ENCODE measurements around the gene COL27A1. TPM values are rescaled to one million over a fixed set of nuclear protein-coding genes. Genes with fewer than 3 reads are reported as not detected.

COL27A1 gene
- total RNA-seq, 2 experiments from 2014 or later: 7.0 to 10.6 TPM

DNA sequence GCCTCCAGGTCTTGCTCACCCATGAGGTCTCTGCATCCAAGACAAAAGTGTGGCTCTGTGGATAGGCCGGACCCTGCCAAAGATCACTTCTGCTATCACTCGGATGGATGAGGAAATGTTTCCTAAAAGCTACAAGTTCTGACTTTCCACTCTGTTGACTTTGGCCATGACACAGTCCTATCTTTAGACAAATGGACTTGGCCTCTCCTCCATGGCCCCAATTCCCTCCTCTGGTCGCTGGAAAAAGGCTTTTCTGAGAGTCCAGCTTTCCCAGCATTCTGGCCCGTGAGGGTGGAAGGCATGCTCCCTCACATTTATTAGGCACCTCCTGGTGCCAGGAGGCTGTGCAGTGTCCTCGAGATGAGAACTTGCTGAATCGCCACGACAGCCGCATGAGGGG, 83.1 kb downstream of the COL27A1 start:
- no peak overlapping the region for H3K27ac Mint-ChIP-seq
- H3K4me1 Mint-ChIP-seq (ENCODE audit: low read depth): peaks cover 2% of the 10 kb centered on the region
- H3K36me3 Mint-ChIP-seq (ENCODE audit: low read depth): no peaks in the 10 kb centered on the region
- intact Hi-C loops (cut with micrococcal nuclease): no loop called here
- no peak for DNase-seq
- H3K27me3 Mint-ChIP-seq (ENCODE audit: low read depth): no peaks in the 10 kb centered on the region
- H3K9me3 Mint-ChIP-seq: no peaks in the 10 kb centered on the region
- H3K4me3 Mint-ChIP-seq: no peak overlapping the region
- CTCF ChIA-PET: no interaction called here

DNA sequence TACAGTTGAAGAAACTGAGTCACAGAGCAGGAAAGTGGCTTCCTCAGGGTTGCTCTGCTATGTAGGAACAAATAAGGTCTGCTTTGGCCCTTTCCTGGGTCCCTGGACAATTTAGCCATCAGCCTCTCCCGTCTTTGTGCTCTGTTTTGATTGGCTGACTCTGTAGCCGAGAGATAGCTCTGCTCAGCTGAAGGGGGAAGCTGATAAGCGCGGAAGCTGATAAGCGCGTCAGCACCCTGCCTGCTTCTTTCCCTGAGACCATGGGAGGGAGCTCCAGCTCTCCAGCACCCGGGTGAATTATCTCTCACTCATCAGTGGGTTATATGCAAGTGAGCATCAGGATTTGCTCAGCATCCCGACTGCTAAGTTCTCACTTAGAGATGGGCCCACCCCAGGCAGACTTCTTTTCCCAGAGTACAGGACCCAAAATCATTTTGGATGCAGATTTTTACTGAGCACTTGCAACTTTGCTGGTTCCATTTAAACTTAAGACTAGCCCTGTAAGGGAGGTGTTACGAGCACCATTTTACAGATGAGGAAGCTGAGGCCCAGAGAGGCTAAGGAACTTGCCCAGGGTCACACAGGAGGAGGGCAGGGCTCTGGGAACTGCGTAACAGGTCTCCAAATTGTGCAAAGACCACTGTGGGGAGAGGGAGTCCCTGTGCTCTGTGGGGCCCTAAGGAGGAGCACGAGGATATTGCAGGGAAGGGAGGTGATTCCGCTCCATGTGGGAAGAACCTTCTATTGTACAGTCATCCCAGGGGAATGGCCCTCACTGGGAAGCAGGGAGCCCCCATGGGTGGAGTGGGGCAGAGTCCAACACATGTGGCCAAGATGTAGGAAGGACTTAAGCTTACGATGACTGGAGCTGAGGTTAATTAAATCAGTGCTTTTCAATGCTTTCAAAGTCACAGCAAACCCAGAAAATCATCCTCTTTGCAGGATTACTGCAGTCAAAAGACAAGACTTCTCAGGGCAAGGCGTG, 83.8 kb downstream of the COL27A1 start:
- H3K4me1 Mint-ChIP-seq (ENCODE audit: low read depth): peaks cover 2% of the 10 kb centered on the region
- H3K27me3 Mint-ChIP-seq (ENCODE audit: low read depth): no peaks in the 10 kb centered on the region
- intact Hi-C loops (cut with micrococcal nuclease): no loop called here
- H3K9me3 Mint-ChIP-seq: no peaks in the 10 kb centered on the region
- peak; percentile 9 for DNase-seq
- no peak overlapping the region for H3K4me3 Mint-ChIP-seq
- no peak overlapping the region for H3K27ac Mint-ChIP-seq
- no peaks in the 10 kb centered on the region for H3K36me3 Mint-ChIP-seq (ENCODE audit: low read depth)
- CTCF ChIA-PET: no interaction called here

DNA sequence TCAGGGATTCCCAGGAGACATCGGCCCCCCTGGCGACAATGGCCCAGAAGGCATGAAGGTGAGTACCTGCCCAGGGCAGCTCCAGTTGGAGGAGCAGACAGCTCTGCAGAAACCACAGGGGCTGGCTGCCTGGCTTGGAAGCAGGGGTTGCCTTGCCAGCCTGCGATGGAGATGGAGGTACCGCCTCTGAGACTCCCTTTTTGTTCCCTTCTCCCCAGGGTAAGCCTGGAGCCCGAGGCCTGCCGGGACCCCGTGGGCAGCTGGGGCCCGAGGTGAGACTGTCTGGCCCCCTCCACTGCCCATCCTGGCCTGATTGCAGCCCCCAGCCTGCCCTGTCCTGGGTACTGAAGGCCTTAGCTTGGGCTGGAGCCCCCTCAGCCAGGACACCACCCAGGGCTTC, 84.9 kb downstream of the COL27A1 start:
- intact Hi-C loops (cut with micrococcal nuclease): no loop called here
- DNase-seq: no peak
- CTCF ChIA-PET: no interaction called here
- Mint-ChIP-seq H3K27ac (no peak overlapping the region), H3K9me3 (no peaks in the 10 kb centered on the region), H3K4me3 (no peak overlapping the region), H3K4me1 (ENCODE audit: low read depth) (no peaks in the 10 kb centered on the region), H3K27me3 (ENCODE audit: low read depth) (no peaks in the 10 kb centered on the region), H3K36me3 (ENCODE audit: low read depth) (no peaks in the 10 kb centered on the region)

DNA sequence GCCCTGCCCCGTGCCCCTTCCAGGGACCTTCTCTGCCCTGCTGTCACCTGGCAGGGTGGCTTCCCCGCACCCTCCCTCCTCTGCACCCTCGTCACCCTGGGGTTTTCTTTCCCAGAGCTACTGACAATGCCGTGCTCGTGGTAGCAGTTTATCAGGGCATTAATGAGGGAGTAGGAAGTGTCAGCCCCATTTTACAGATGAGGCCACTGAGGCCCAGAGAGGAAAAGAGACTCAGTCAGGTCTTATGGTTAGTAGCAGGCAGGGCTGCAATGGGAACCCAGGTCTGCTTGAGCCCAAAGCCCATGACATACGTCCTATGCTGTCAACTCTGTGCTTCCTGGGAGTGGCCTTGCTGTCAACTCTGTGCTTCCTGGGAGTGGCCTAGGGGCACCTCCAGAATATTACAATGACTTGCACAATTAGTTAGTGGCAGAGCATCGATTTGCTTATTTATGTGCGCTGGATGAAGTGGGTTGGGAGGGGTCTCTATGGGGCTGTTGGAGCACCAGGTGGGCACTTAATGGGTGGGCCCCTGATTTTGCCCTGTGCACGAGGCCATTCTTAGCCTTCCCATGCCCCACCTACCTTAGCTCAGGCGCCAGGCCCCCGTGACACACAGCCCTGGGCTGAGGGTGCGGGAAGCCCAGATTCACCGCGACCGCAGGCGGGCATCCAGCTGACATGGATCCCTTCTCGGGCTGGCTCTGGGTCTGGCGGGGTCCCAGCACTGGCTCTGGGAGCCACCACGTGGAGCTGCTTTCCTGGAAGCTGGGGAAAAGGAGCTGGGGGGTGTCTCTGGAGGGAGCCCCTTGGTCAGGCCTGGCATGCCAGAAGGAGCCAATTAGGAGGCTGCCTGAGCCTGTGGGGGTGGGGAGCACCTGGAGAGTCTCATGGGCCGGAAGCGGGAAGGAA, 85.6 kb downstream of the COL27A1 start:
- H3K36me3 Mint-ChIP-seq (ENCODE audit: low read depth): no peaks in the 10 kb centered on the region
- no peak overlapping the region for H3K4me3 Mint-ChIP-seq
- no peaks in the 10 kb centered on the region for H3K4me1 Mint-ChIP-seq (ENCODE audit: low read depth)
- H3K9me3 Mint-ChIP-seq: no peaks in the 10 kb centered on the region
- intact Hi-C loops (cut with micrococcal nuclease): no loop called here
- CTCF ChIA-PET: interaction anchor here (0.6 kb wide), 1 partner anchor 158 kb away, joined by 3 read pairs; no protein-coding TSS in a partner anchor
- DNase-seq: no peak
- no peaks in the 10 kb centered on the region for H3K27me3 Mint-ChIP-seq (ENCODE audit: low read depth)
- no peak overlapping the region for H3K27ac Mint-ChIP-seq

DNA sequence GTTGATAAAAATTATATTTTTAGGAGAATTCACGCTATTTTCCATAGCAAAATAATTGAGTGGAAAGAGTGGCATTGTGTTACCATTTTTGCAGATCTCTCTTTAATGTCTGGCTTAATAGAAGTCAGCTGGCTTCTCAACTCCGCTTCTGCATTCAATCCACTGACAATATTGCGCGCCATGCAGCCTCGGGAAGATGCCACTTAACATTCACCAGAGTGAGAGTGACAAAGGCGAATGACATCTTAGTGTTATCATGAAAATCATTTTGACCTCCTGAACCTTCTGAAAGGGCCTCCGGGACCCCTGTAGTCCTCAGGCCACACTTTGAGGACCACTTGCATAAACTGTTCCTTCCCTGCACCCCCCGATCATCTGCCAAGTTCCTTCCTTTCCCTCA, 87.5 kb downstream of the COL27A1 start:
- Mint-ChIP-seq H3K27ac (no peak overlapping the region), H3K4me1 (ENCODE audit: low read depth) (no peaks in the 10 kb centered on the region), H3K4me3 (no peak overlapping the region), H3K27me3 (ENCODE audit: low read depth) (no peaks in the 10 kb centered on the region), H3K9me3 (no peaks in the 10 kb centered on the region), H3K36me3 (ENCODE audit: low read depth) (no peaks in the 10 kb centered on the region)
- CTCF ChIA-PET: interaction anchor here (1.3 kb wide), 1 partner anchor 88 kb away, joined by 3 read pairs; the partner anchor contains the start of gene COL27A1
- intact Hi-C loops (cut with micrococcal nuclease): no loop called here
- DNase-seq: no peak

DNA sequence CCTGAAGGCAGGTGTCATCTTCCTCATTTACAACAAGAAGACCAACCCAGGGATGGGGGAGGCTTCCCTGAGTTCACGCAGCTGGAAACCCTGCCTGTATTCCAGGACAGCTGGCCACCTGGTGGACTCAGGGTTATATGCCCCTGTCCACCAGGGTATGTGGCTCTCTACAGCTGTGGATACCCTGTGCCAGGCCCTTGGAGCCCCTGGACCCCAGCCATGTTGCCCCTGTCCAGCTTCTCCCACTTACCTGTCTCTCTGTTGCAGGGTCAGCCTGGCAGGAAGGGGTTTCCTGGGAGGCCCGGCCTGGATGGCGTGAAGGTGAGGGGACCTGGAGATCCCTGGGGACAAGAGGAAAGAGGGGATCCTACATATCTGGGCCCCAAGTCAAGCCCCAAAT, 87.9 kb downstream of the COL27A1 start:
- no peak for DNase-seq
- intact Hi-C loops (cut with micrococcal nuclease): no loop called here
- no peak overlapping the region for H3K27ac Mint-ChIP-seq

DNA sequence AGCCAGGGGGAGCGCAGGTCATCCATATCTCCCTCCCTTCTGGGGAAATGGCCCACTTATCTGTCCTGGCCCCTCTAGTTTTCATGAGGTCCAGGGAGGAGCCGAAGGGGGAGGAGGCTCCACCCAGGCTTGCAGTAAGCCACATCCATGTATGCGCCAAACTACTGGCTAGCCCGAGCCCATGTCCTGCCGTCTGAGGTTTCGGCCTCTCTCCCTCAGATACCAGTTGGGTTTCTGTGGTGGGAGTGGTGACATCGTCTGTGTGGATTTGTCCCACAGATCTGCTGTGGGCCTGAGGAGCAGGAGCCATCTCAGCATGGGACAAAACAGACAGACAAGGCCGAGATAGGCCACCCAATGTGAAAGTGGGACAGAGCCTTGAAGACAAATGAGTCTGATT, 89.2 kb downstream of the COL27A1 start:
- Mint-ChIP-seq H3K9me3 (no peaks in the 10 kb centered on the region), H3K27ac (no peak overlapping the region), H3K36me3 (ENCODE audit: low read depth) (no peaks in the 10 kb centered on the region), H3K4me1 (ENCODE audit: low read depth) (no peaks in the 10 kb centered on the region), H3K4me3 (no peak overlapping the region), H3K27me3 (ENCODE audit: low read depth) (no peaks in the 10 kb centered on the region)
- no peak for DNase-seq
- CTCF ChIA-PET: no interaction called here
- intact Hi-C loops (cut with micrococcal nuclease): no loop called here

More for the DNA sequence above, 87.9 kb downstream of the COL27A1 start:
- CTCF ChIA-PET: interaction anchor here (1.3 kb wide), 1 partner anchor 88 kb away, joined by 3 read pairs; the partner anchor contains the start of gene COL27A1
- Mint-ChIP-seq H3K27me3 (ENCODE audit: low read depth) (no peaks in the 10 kb centered on the region), H3K4me1 (ENCODE audit: low read depth) (no peaks in the 10 kb centered on the region), H3K36me3 (ENCODE audit: low read depth) (no peaks in the 10 kb centered on the region), H3K9me3 (no peaks in the 10 kb centered on the region), H3K4me3 (no peak overlapping the region)

DNA sequence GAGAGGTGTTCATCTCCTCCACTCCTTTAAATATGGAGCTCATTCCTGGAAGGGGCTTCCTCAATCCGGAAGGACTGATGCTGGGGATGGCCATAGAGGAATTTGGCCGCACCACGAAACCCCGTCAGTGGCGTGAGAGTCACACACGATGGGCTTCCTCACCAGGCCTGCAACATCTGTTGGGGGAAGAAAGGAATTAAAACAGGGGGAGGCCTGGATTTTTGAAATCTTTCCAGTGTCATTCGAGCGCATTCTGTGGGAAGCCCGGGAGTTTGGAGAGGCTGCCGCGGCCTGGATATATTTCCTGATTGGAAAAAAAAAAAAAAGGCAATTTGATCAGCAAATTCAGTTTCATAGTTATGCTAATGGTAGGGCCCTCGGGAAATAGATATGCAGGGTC, 91.2 kb downstream of the COL27A1 start:
- DNase-seq: no peak
- H3K9me3 Mint-ChIP-seq: no peaks in the 10 kb centered on the region
- CTCF ChIA-PET: interaction anchor here (1.2 kb wide), 1 partner anchor 164 kb away, joined by 4 read pairs; no protein-coding TSS in a partner anchor
- H3K27ac Mint-ChIP-seq: no peak overlapping the region
- no peak overlapping the region for H3K4me3 Mint-ChIP-seq
- intact Hi-C loops (cut with micrococcal nuclease): no loop called here
- H3K36me3 Mint-ChIP-seq (ENCODE audit: low read depth): no peaks in the 10 kb centered on the region
- no peaks in the 10 kb centered on the region for H3K27me3 Mint-ChIP-seq (ENCODE audit: low read depth)
- H3K4me1 Mint-ChIP-seq (ENCODE audit: low read depth): no peaks in the 10 kb centered on the region

DNA sequence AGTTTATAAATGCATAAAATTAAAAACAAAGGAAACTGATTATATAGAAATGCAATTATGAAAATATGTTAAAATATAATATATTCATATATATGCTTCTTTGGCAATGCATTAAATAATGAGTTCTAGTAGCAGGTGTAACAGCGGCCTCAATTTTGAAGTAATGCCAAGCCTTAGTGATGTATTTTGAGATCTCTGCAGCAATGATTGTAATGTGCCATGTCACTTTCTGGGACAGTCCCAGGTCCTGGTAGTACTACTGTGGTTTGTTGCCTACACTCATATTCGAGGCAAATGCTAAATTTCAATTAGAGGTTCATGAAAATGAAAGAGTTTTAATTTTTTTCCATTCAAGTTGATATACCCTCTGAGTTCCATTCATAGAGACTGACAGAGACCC, 91.7 kb downstream of the COL27A1 start:
- no peaks in the 10 kb centered on the region for H3K9me3 Mint-ChIP-seq
- intact Hi-C loops (cut with micrococcal nuclease): no loop called here

DNA sequence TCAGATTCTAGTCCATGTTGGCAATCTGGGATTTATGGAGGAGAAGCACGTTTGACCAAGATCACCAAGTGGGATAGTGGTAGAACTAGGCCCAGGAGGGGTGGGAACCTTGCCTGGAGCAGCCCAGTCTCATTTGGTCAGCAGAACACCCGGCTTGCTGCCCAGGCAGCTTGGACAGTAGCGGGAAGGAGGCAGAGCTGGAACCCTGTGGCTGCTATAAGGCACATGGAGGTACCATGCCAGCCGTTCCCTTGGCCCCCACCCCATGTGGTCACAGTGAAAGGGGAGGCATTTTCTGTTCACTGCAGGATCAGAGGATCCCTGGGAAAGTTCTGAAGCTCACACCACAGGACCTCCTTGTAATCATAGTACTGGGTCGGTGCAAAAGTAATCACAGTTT, 92.2 kb downstream of the COL27A1 start:
- H3K27ac Mint-ChIP-seq: no peak overlapping the region
- H3K4me1 Mint-ChIP-seq (ENCODE audit: low read depth): no peaks in the 10 kb centered on the region
- no peaks in the 10 kb centered on the region for H3K27me3 Mint-ChIP-seq (ENCODE audit: low read depth)
- no peak for DNase-seq
- intact Hi-C loops (cut with micrococcal nuclease): no loop called here
- no peak overlapping the region for H3K4me3 Mint-ChIP-seq
- no peaks in the 10 kb centered on the region for H3K9me3 Mint-ChIP-seq
- no peaks in the 10 kb centered on the region for H3K36me3 Mint-ChIP-seq (ENCODE audit: low read depth)
- CTCF ChIA-PET: no interaction called here

More for the DNA sequence above, 91.7 kb downstream of the COL27A1 start:
- H3K4me1 Mint-ChIP-seq (ENCODE audit: low read depth): no peaks in the 10 kb centered on the region
- H3K27me3 Mint-ChIP-seq (ENCODE audit: low read depth): no peaks in the 10 kb centered on the region
- no peak for DNase-seq
- CTCF ChIA-PET: no interaction called here
- no peak overlapping the region for H3K27ac Mint-ChIP-seq
- no peaks in the 10 kb centered on the region for H3K36me3 Mint-ChIP-seq (ENCODE audit: low read depth)
- H3K4me3 Mint-ChIP-seq: no peak overlapping the region

DNA sequence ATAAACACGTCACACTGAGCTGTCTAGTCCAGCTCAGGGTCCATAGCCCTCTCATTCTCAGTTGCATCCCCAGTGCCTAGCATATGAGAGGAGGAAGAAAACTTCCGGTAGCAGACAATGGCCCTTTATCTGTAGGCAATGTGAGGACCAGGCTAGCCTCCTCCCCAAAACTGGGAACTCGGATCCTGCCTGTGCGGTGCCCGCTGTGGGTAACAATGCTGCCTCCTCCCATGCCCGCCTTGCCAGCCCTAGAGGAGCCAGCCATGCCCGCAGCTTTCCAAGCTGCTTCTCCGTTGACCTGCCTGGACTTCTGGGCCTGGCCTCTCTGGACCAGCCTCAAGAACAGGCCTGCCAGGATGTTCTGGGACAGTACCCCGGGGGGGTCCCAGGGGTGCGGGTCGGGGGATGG, 93.0 kb downstream of the COL27A1 start:
- Mint-ChIP-seq H3K36me3 (ENCODE audit: low read depth) (no peaks in the 10 kb centered on the region), H3K27me3 (ENCODE audit: low read depth) (no peaks in the 10 kb centered on the region), H3K27ac (no peak overlapping the region), H3K4me1 (ENCODE audit: low read depth) (no peaks in the 10 kb centered on the region), H3K4me3 (no peak overlapping the region), H3K9me3 (no peaks in the 10 kb centered on the region)
- CTCF ChIA-PET: interaction anchor here (0.6 kb wide), 1 partner anchor 30 kb away, joined by 3 read pairs; no protein-coding TSS in a partner anchor
- DNase-seq: no peak
- intact Hi-C loops (cut with micrococcal nuclease): no loop called here

DNA sequence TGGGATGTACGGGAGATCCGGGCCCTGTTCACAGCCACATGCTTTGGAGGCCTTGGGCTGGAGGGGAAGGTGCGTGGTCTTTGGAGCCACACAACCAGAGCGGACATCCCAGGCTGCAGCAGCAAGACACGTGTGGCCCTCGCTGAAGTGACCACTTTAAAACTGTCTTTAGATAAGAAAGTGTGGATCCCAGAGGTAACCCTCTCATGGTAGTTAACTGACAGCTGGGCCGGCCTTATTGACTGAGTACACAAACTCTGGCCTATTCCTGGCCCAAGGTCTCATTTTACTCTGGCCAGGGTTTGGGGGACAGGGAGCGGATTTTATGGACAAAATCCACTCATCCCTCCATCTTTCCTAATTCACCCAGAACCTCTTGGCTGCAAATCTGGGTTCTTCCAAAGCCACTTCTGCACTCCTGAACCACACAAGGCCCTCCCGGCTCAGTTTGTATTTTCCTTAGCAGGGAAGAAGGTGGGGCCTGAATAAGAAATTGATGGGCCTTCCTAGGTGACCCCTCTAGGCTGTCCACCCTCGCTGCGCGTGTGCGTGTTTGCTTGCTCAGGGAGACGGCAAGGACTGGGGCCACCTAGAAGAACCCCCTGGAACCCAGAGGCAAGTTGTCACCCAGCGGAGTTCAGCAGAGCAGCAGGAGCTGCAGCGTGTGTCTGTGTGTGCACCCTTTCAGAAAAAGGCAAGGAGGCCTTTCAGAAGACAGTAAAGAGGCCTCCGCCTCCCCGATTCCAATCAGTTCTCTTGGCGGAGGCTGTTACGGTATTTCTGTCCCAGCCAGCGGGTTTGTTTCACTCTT, 94.3 kb downstream of the COL27A1 start:
- no peak overlapping the region for H3K4me3 Mint-ChIP-seq
- no peaks in the 10 kb centered on the region for H3K9me3 Mint-ChIP-seq
- no peak for DNase-seq
- CTCF ChIA-PET: no interaction called here
- H3K27me3 Mint-ChIP-seq (ENCODE audit: low read depth): no peaks in the 10 kb centered on the region
- H3K36me3 Mint-ChIP-seq (ENCODE audit: low read depth): no peaks in the 10 kb centered on the region
- H3K27ac Mint-ChIP-seq: no peak overlapping the region
- H3K4me1 Mint-ChIP-seq (ENCODE audit: low read depth): no peaks in the 10 kb centered on the region
- intact Hi-C loops (cut with micrococcal nuclease): no loop called here

All from activated naive CD4-positive, alpha-beta T cell treated with anti-CD3 and anti-CD28 coated beads for 36 hours (primary cell).